SK-N-SH (cell line): Measurements from ENCODE around the gene TIAM1. TPM values are rescaled to one million over a fixed set of nuclear protein-coding genes. Genes with fewer than 3 reads are reported as not detected.

Source experiments
- CTCF ChIA-PET: fragments of 300-600, 350-600 bp; formaldehyde crosslinking; extraction: SDS; loops from one replicate; lab custom pipeline; 2021; lab: Yijun Ruan, JAX
- POLR2A ChIA-PET: fragments of 350-600 bp; sonication (Branson Sonifier 250); formaldehyde crosslinking; extraction: SDS; loops from one replicate; lab custom pipeline; 2020; ENCODE audit warnings: antibody characterized with exemption, inconsistent platforms; lab: Yijun Ruan, JAX
- DNase-seq: peaks from one replicate; pipeline ENCODE4 v3.0.0; 2012
- H2AFZ ChIP-seq: fragments of 200-600 bp; sonication (generic); 2 replicates; pipeline ENCODE4 v1.8.1; 2016; ENCODE audit warnings: antibody characterized with exemption, mild to moderate bottlenecking, low read depth
- H3F3A ChIP-seq: fragments of 200-600 bp; sonication (generic); replicated peaks from 2 replicates; pipeline ENCODE3; 2016; ENCODE audit warnings: antibody characterized with exemption, mild to moderate bottlenecking; ENCODE audit not compliant: insufficient read depth
- H3K27ac ChIP-seq, 2 experiments: fragments of 200-500 bp in 1 of 2; fragments of 200-600 bp in 1 of 2; sonication (Bioruptor generic) in 1 of 2; sonication (generic), shearing (Covaris generic) in 1 of 2; 2 replicates each; pipeline versions ENCODE4 v1.5.1 to v1.6.1; 2014 to 2016; ENCODE audit warnings: low read depth in 2 of 2, inconsistent platforms in 1 of 2, low read length in 1 of 2, mild to moderate bottlenecking in 1 of 2, mixed read lengths in 1 of 2
- H3K27me3 ChIP-seq: fragments of 200-600 bp; sonication (generic), shearing (Covaris generic); 2 replicates; pipeline ENCODE4 v1.6.1; 2016; ENCODE audit warnings: mixed run types; ENCODE audit not compliant: insufficient read depth
- H3K36me3 ChIP-seq, 2 experiments: fragments of 200-500 bp in 1 of 2; fragments of 200-600 bp in 1 of 2; sonication (Bioruptor generic) in 1 of 2; sonication (generic) in 1 of 2; replicated peaks in 1 of 2; 2 replicates each; pipeline versions ENCODE3 to v1.5.1; 2014 to 2016; ENCODE audit warnings: low read length in 1 of 2, mild to moderate bottlenecking in 1 of 2; ENCODE audit not compliant: insufficient read depth in 2 of 2, control insufficient read depth in 1 of 2
- H3K4me1 ChIP-seq, 2 experiments: fragments of 200-500 bp in 1 of 2; fragments of 200-600 bp in 1 of 2; sonication (Bioruptor generic) in 1 of 2; sonication (generic), shearing (Covaris generic) in 1 of 2; 2 replicates each; pipeline versions ENCODE4 v1.5.1 to v1.6.1; 2014 to 2016; ENCODE audit warnings: low read depth in 1 of 2, low read length in 1 of 2, mixed run types in 1 of 2; ENCODE audit not compliant: insufficient read depth in 2 of 2, control insufficient read depth in 1 of 2
- H3K4me2 ChIP-seq: fragments of 200-600 bp; sonication (generic), shearing (Covaris generic); 2 replicates; pipeline ENCODE4 v1.6.1; 2017; ENCODE audit warnings: mixed run types
- H3K4me3 ChIP-seq, 2 experiments: fragments of 200-500 bp in 1 of 2; fragments of 200-600 bp in 1 of 2; sonication (Bioruptor generic) in 1 of 2; sonication (generic), shearing (Covaris generic) in 1 of 2; 2 replicates each; pipeline versions ENCODE4 v1.5.1 to v1.8.1; 2014 to 2016; ENCODE audit warnings: low read depth in 2 of 2, inconsistent platforms in 1 of 2, low read length in 1 of 2, mild to moderate bottlenecking in 1 of 2, mixed read lengths in 1 of 2, moderate library complexity in 1 of 2
- H3K79me2 ChIP-seq: fragments of 200-600 bp; sonication (generic); 2 replicates; pipeline ENCODE4 v1.8.1; 2017; ENCODE audit warnings: mild to moderate bottlenecking; ENCODE audit not compliant: insufficient read depth
- H3K9ac ChIP-seq: fragments of 200-600 bp; sonication (generic); 2 replicates; pipeline ENCODE4 v1.6.1; 2017; ENCODE audit warnings: mixed run types
- H3K9me2 ChIP-seq: fragments of 200-600 bp; sonication (generic); 2 replicates; pipeline ENCODE4 v1.6.1; 2017; ENCODE audit warnings: mixed run types
- H3K9me3 ChIP-seq: fragments of 200-600 bp; sonication (generic); 2 replicates; pipeline ENCODE4 v1.6.1; 2017; ENCODE audit warnings: mixed run types, mild to moderate bottlenecking, moderate library complexity
- H4K20me1 ChIP-seq: fragments of 200-600 bp; sonication (generic); 2 replicates; pipeline ENCODE4 v1.6.1; 2017; ENCODE audit warnings: mild to moderate bottlenecking, mixed run types; ENCODE audit not compliant: insufficient read depth
- CHD2 ChIP-seq: fragments of 150-350 bp; IDR thresholded peaks from 2 replicates; pipeline ENCODE4 v1.6.1; 2018; ENCODE audit warnings: low read length; ENCODE audit not compliant: partially characterized antibody
- FOXM1 ChIP-seq: IDR thresholded peaks from 2 replicates; pipeline ENCODE4 v1.4.0; 2012; ENCODE audit warnings: low read depth, mild to moderate bottlenecking
- GATA2 ChIP-seq: sonication (generic); formaldehyde crosslinking; IDR thresholded peaks from 2 replicates; pipeline ENCODE4 v1.5.0; 2020; ENCODE audit warnings: mild to moderate bottlenecking, missing genetic modification reagents
- PBX3 ChIP-seq: IDR thresholded peaks from 2 replicates; pipeline ENCODE4; 2012
- RAD21 ChIP-seq: IDR thresholded peaks from 2 replicates; pipeline ENCODE4 v1.6.1; 2012; ENCODE audit warnings: mild to moderate bottlenecking, low read length
- TAF1 ChIP-seq: IDR thresholded peaks from 2 replicates; pipeline ENCODE4 v1.6.1; 2012; ENCODE audit warnings: low read depth, mild to moderate bottlenecking, low read length, moderate library complexity, borderline replicate concordance
- USF1 ChIP-seq: IDR thresholded peaks from 2 replicates; pipeline ENCODE4 v1.4.0; 2012; ENCODE audit warnings: low read depth, borderline replicate concordance
- USF2 ChIP-seq: fragments of 150-350 bp; IDR thresholded peaks from 2 replicates; pipeline ENCODE4 v1.6.1; 2017; ENCODE audit warnings: antibody characterized with exemption, low read length, low read depth, borderline replicate concordance
- WGBS: methylation state at CpG from one replicate; pipeline ENCODE4 v1.1.6; 2017; ENCODE audit warnings: low lambda C conversion rate; 5-methylcytosine and 5-hydroxymethylcytosine counted together
- polyA plus RNA-seq, 3 experiments: library from polyadenylated mRNA; depleted of rRNA; stranded (reverse); fragments of >200 nt; gene quantifications; 2 replicates each; pipeline ENCODE4 v1.2.3, GENCODE V29; 2012

TIAM1 gene
- polyA plus RNA-seq, 1 of the 3 experiments (the other 2 are of a cell fraction), result 1.7 TPM

DNA sequence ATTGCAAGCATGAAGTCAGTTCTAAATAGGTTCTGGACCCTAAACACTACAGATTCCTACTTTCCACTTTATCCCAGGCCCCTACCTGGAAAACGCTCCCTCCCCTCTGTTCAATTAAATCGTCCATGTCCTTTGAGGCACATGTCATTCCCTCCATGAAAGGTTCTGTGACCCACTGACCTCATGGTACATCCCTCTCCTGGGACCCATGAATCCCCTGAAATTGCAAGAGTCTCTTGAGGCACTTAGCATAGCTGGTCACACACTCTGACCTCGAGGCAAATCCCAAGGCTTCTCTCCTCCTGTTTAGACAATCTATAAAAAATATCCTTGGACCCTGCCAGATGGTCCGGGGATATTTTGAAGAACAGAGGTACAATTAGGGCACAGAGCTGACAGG is 271.5 kb downstream of the TIAM1 start:
- no peak overlapping the region for H3K4me3 ChIP-seq
- H2AFZ ChIP-seq, result no peak overlapping the region
- H3K36me3 ChIP-seq, result no peaks in the 10 kb centered on the region
- H3K27me3 ChIP-seq, result no peaks in the 10 kb centered on the region; the same call in 1 of the 2 replicates
- POLR2A ChIA-PET, result no interaction called here
- H4K20me1 ChIP-seq, result no peaks in the 10 kb centered on the region
- no peaks in the 10 kb centered on the region for H3K9me3 ChIP-seq
- CTCF ChIA-PET, result no interaction called here
- DNase-seq, result no peak
- no peak overlapping the region for H3K4me2 ChIP-seq
- no peak overlapping the region for H3K27ac ChIP-seq
- H3K79me2 ChIP-seq, result no peaks in the 10 kb centered on the region
- H3K4me1 ChIP-seq, result no peaks in the 10 kb centered on the region
- no peaks in the 10 kb centered on the region for H3K9me2 ChIP-seq
- H3F3A ChIP-seq, result no peaks in the 10 kb centered on the region
- TF ChIP-seq TAF1 (no peak), PBX3 (no peak), USF2 (no peak), CHD2 (no peak), FOXM1 (no peak), RAD21 (no peak), USF1 (no peak), GATA2 (CRISPR knock-in tag) (no peak)
- no peak overlapping the region for H3K9ac ChIP-seq
- WGBS, result 0% methylated on average over 4 of the region's 4 CpGs
